ENCODE results near the gene CNPPD1. TPM values are rescaled to one million over a fixed set of nuclear protein-coding genes. Genes with fewer than 3 reads are reported as not detected.

Gene CNPPD1
- 42.9 and 50.6 TPM in 2 replicates for total RNA-seq

DNA sequence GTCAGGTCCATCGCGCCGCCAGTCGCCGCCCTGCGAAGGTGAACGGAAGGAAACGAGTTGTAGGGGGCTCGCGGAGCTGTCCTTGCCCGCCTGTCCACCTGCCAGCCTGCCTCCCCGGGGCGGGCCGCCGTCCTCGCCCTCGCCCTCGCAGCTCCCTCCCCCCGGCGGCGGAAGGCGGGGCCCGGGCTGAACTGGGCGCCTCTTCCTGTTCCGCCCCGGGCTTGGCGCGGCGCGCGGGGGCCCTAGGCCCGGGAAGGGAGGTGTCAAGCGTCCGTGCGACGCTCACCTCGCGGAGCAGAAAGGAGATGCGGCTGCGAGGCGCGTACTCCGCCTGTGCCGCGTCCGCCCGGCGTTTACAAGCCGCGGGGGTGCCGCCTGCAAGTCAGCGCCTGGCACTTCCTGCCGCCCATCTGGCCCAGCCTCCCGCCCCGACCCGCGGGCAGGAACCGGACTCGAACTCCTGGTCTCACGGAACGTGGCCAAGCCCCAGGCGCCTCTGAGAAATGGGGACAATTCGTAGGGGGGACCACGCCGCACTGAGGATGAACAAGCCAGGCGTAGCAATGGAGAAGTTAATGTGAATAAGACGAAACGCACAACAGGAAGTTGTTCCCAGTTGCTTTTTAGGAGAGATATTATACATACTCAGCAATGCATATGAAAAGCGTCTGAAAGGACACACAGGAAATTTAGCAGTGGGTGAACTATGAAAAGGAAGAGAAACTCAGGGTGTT, at the start of gene CNPPD1:
Gene CNPPD1, minus strand, starts transcription at position 108 of the 734 bp plus-strand sequence. Its CDS starts 97 bp downstream, at position 11.

GRCh38 chr2:219218732-219219701, 42.3 kb upstream of the CNPPD1 start, which contains the start of gene ABCB6:
Gene ABCB6 (minus strand): TSS chr2:219218958. CDS start chr2:219218673, 285 bp downstream.

GRCh38 chr2:219206328-219207133, 29.8 kb upstream of the CNPPD1 start, which contains the start of gene ZFAND2B:
Gene ZFAND2B (plus strand): TSS chr2:219206782. CDS start chr2:219206988, 206 bp downstream.

GRCh38 chr2:219177552-219178376, 1.0 kb upstream of the CNPPD1 start, which contains the start of gene RETREG2:
Gene RETREG2 (plus strand): TSS chr2:219178275. CDS start chr2:219178353, 78 bp downstream.

GRCh38 chr2:219169930-219170654, 6.6 kb downstream of the CNPPD1 start, which contains the start of gene SLC23A3:
Gene SLC23A3 (minus strand): TSS chr2:219170029. CDS start chr2:219169984, 45 bp downstream.

DNA sequence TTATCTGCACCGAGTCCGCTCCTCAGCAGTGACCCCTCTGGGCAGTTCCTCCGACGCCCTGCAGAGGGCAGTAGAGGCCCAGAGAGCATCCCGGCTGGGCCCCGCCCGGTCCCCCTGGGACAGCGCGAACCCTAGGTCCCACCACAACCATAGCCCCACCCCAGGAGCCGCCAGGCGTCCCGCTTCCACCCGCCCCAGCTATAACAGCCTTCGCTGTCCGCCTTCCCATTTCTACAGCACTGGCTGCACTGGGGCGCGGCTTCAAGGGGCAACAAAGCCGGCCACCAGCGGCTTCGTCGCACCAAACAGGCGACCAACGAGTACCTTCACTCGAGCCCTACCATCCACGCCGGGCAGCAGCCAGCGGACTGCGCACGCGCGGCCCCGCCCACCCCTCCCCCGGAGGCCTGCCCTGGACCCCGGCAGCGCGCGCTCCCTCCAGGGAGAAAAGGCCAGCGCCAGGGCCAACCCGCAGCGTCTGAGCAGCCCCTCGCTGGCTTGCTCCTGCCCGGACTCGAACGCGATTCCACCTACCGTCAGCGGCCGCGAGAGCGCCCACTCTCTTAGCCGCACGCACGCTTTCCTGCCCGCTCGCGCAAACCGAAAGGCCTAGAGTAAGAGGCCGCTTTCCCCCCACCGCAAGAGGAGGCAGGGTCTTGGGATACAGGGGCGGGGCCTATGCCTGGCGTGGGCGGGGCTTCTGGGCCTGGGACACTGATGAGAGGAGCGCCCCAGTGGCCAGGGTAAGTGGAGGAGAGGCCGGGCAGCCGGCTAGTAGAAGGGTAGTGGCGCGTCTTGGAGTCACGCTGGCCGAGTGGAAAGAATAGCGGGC, 16.3 kb downstream of the CNPPD1 start, which contains the start of gene NHEJ1:
Gene NHEJ1, minus strand, starts transcription at position 630 of the 832 bp plus-strand sequence. CDS start 2,453 bp downstream, outside the sequence.

Other genes with a start within 250 kb of the CNPPD1 start
- not detected in 2 replicates for gene CDK5R2, start 217.3 kb downstream of the CNPPD1 start, total RNA-seq
- gene FEV, start 191.7 kb downstream of the CNPPD1 start, total RNA-seq = not detected in 2 replicates
- not detected in 2 replicates for gene CRYBA2, start 183.5 kb downstream of the CNPPD1 start, total RNA-seq
- gene CFAP65, start 135.4 kb downstream of the CNPPD1 start, total RNA-seq = not detected in 2 replicates
- not detected in 2 replicates for gene IHH, start 116.0 kb downstream of the CNPPD1 start, total RNA-seq
- 12.4 and 12.6 TPM in 2 replicates for gene NHEJ1, start 16.1 kb downstream of the CNPPD1 start, total RNA-seq
- gene SLC23A3, start 6.9 kb downstream of the CNPPD1 start, total RNA-seq = 0.21 and 0.28 TPM in 2 replicates
- 34.1 and 43.3 TPM in 2 replicates for gene RETREG2, start 1.4 kb upstream of the CNPPD1 start, total RNA-seq
- gene ZFAND2B, start 29.9 kb upstream of the CNPPD1 start, total RNA-seq = 23.5 and 31.5 TPM in 2 replicates
- 23.6 and 25.6 TPM in 2 replicates for gene ABCB6, start 42.0 kb upstream of the CNPPD1 start, total RNA-seq
- 38.8 and 51.2 TPM in 2 replicates for gene ATG9A, start 52.7 kb upstream of the CNPPD1 start, total RNA-seq
- gene ANKZF1, start 52.9 kb upstream of the CNPPD1 start, total RNA-seq = 22.5 and 24.5 TPM in 2 replicates
- gene GLB1L, start 68.5 kb upstream of the CNPPD1 start, total RNA-seq = 5.9 and 7.4 TPM in 2 replicates
- gene STK16, start 68.6 kb upstream of the CNPPD1 start, total RNA-seq = 9.9 and 10.2 TPM in 2 replicates
- not detected in 2 replicates for gene TUBA4B, start 76.3 kb upstream of the CNPPD1 start, total RNA-seq
- 330 and 647 TPM in 2 replicates for gene TUBA4A, start 77.0 kb upstream of the CNPPD1 start, total RNA-seq
- 42.6 and 50.6 TPM in 2 replicates for gene DNAJB2, start 102.4 kb upstream of the CNPPD1 start, total RNA-seq
- gene PTPRN, start 132.5 kb upstream of the CNPPD1 start, total RNA-seq = 0.49 TPM in 1 of 2 replicates, not detected in the other
- gene RESP18, start 155.8 kb upstream of the CNPPD1 start, total RNA-seq = not detected in 2 replicates
- gene DNPEP, start 211.0 kb upstream of the CNPPD1 start, total RNA-seq = 35.7 and 41.8 TPM in 2 replicates
- gene DES, start 241.5 kb upstream of the CNPPD1 start, total RNA-seq = not detected in 2 replicates

Measured in airway epithelial cell (primary cell).